HG03066 (cell line): ENCODE measurements around the gene BBOX1.

Experiments used
- ATAC-seq: cut with Tn5 transposase; IDR thresholded peaks from one replicate; pipeline ENCODE4 v1.9.1; 2021; ENCODE audit warnings: low read depth; ENCODE audit not compliant: unreplicated experiment

The BBOX1 gene

DNA sequence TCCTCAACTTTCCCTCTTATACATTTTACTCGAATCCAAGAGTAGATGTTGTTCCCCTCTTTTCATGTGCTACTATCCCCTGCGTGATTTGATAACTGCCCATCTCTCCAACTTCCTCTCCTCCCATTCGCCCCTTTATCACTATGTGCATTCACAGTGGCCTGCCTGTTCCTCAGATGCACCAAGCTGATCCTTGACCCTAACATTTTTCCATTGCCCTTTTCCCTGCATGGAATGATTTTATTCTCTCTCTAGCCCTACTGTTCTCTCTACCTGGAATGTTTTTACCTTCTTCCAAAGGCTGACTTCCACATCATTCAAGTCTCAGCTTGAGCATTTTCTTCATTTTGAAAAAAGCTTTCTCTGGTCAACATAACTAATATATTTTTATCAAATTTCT lies 15.8 kb upstream of the BBOX1 start:
- ATAC-seq, result no peak

DNA sequence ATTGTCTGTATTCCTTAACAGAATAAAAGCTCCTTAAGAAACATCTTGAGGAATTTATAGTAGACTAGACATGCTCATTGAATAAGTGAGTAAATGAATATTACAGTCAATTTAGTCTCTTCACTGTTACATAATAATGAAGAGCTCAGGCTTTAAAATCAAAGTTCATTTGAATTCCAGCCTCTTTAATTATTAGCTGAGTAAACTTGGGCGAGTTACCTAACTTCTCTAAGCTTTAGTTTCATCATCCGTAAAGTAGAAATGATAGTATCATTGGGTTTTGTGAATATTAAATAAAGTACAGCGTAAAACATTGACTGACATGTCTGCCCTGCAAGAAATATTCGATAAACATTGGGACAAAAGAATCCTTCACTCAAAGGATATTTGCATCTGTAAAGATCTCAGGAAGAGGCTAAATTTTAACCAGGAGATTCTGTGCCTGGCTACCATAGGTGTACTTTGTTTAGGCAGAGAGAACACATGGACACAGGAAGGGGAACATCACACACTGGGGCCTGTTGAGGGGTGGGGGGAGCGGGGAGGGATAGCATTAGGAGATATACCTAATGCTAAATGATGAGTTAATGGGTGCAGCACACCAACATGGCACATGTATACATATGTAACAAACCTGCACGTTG lies 15.2 kb upstream of the BBOX1 start:
- ATAC-seq, result no peak

DNA sequence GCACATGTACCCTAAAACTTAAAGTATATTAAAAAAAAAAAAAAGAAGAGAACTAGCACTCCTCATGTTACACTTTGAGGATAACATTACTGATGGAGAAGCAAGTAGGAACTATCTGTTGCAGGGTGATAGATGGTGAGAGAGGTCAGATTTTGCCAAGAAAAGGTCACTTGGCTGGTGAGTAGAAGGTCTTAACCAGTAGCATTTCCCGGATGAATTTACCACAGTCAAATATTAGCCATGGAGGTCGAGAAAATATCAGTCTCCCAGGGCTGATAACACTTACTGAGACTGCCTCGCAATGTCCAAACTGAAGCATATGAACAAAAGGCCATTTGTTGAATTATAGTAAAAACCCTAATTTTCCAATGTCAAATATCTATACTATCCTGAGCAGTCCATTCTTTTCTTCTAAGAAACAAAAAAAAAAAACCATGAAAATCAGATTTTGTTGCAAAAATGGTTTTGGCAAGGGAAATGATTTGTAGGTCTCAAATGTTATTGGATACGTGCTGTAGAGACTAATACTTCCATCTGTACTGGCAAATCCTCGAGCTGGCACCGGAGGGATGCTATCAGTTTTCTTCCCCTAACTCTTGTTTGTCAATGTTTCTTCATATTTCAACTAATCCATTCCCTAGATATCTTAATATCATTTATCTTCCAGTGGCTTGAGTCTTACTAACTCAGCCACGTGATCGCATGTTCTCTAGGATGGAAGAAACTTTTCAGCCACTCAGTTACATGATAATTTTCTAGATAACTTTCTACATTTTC lies 14.5 kb upstream of the BBOX1 start:
- ATAC-seq, result no peak

DNA sequence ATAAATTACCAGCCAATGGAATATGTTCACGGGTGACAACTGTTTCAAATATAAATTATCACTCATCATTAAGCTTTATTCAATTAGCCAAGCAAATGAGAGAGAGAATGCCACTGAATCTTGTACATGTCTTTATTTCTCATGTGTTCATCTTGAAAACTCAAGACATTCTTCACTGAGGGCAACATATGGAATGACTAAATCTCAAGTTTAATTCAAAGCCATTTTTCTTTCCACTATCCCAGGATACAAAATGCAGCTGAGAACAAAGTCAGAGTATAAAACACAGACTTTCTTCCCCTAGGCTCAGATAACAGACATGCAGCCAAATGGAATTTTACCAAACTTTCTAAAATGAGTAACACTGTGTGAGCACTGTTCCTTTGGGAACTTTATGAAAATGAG lies 12.1 kb upstream of the BBOX1 start:
- ATAC-seq, result no peak

DNA sequence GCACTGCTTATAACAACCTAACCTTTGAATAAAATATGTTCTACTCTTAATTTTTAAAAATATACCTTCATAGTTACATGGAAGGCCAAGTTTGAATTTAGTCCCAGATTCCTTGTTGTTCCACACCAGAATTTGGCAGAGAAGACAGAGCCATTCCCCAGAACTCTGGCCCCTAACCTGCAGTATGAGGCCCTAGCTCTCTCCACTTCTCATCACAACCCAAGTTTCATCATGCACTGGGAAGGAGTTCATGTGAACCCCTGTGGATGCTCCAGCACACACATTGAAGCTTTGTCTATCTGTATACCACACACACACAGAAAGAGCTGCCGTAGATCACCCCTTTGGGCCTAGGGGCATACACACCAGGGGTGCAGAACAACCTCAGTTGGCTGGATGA lies 10.6 kb upstream of the BBOX1 start:
- ATAC-seq, result no peak

DNA sequence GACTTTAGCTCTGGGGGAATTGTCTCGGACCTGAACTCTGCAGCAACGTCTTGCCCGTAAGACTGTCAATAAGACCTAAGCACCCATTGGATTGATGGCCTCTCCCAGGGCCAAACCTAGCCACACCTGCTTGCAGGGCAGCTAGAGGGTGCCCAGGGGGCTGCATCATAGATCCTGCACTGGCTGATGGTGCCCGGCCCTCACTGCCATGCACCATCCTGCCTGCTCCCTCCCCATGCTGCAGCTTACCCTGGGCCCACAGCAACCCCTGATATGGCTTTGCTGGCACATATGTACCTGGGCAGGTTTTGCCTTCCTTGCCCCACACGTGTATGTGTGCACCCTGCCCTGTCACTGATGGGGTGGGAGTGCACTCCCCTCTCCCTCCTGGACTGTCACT lies 8.9 kb upstream of the BBOX1 start:
- ATAC-seq, result no peak

GRCh38 chr11:27039873-27040272 lies 742 bp upstream of the BBOX1 start:
- ATAC-seq, result no peak

DNA sequence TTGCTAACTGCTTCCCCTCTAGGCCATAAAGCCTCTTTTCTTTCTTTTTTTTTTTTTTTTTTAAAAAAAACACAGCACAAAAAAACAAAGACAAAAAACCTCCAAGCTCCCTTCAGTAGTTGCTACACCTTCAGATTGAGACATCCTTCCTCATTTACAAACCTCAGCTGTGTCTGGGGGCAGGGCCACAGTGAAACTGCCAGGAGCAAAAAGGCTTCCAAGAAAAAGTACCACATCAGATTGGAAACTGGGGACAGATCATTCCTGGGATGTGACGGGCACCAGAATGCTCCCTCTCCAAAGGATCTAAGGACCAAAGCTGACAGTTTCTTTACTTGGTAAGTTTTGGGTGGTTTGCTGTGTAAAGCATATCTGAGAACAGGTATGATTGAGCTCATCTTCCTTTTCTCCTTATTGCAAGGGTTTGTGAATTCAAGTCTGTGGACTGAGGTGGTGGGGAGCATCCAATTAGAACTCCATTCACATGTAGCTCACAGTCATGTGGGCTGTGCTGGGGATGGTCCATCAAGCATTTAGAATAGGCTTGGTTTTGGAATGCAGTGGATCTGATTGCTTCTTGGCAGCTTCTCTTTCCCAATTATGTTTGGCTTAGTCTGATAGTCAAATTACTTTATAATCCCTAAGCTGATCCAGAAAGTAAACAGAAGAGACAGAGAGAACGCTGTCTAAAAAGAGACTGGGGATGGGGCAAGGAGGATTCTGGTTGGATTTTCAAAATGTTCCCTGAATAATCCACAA lies 705 bp downstream of the BBOX1 start:
- ATAC-seq, result no peak

DNA sequence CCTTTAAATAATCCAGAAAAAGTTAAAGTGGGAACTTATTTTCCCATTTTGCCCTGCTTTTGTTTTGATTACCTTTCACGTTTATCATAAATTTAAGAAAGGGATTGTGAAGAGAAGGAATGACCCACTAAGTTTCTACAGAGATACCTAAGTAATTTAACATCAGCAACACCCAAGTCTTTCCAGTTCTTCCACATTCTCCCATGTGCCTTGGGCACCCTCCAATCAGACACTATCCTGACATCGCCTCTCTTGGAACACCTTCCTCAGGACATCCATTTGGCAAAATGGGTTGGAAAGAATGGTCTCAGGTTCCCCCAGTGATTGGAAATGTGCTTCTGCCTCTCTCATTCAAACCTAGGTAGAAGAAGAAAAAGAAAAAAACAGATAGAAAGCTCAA lies 6.3 kb downstream of the BBOX1 start:
- no peak for ATAC-seq

DNA sequence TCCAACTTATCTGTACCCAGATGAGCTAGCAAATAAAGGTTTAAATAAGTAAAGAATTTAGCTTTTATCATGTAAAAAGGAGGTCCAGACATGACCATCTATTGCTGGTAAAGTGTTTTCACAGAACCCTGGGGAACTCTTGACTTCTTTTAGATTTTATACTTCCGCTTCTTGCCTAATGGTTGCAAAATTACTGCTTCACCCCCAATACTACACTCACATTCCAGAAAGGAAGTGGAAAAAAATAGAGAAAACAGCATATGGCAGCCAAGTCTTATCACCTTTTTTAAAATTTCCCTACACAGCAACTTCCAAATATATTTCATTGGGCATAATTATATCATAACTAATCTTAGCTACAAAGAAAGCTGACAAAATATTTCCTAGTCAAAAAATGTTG lies 12.1 kb downstream of the BBOX1 start:
- no peak for ATAC-seq

GRCh38 chr11:27055065-27055682 lies 14.6 kb downstream of the BBOX1 start:
- ATAC-seq, result no peak

- no peak for ATAC-seq
Measured at GRCh38 chr11:27057091-27057780, 16.6 kb downstream of the BBOX1 start.

GRCh38 chr11:27058456-27058855 lies 17.8 kb downstream of the BBOX1 start:
- ATAC-seq, result no peak

DNA sequence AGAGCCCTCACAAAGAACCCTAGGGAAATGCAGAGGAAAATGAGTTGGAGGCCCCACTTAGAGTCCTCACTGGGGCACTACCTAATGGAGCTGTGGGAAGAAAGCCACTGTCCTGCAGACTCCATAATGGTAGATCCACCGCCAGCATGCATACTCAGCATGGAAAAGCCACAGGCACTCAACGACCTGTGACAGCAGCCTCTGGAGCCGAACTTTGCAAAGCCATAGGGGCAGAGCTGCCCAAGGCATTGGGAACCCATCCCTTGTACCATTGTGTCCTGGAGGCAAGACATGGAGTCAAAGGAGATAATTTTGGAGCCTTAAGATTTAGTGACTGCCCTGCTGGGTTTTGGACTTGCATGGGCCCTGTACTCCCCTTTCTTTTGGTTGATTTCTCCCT lies 18.8 kb downstream of the BBOX1 start:
- ATAC-seq, result no peak

DNA sequence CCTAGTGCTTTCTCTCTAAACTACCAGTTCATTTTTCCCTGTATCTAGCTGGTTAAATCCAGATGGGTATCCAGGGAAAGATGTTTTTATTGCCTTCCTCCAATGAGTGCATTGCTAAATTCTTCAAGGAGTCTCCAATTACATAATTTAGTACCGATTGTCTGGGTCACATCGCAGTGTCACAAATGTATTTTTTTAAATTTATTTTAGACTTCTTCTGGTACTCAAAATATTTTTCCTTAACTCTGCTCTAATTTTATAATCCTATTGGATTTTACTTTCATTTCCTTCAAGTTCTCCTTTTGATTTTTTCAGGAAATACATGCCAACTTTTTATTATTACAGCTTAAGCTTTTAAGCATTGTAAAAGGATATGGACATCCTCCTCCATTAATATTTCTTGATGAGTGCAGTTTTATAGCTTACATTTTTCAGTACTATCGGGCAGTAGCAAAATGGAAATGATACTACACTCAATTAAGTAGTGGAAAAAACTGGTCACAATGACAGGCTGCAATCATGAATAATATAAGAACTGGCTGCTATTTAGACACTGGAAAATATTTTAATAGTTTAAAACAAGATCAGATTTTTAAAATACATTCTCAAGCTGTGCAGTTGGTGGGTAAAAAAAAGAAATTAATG lies 20.3 kb downstream of the BBOX1 start:
- no peak for ATAC-seq

DNA sequence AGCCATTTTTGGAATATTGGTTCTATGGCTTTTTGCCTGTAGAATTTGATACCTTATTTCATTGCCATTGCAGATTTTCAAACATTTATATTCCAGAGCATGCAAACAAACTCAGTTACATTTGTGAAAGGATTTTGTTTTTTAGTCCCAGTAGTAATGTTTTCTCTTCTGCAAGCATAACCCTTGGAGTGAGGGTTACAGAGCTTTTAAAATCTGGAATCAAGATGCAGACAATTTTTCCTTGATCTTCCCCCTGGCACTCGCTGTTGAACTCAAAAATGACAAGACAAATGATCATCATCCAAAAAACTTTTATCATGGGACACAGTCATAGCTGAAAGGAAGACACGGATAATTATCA lies 20.8 kb downstream of the BBOX1 start:
- no peak for ATAC-seq

DNA sequence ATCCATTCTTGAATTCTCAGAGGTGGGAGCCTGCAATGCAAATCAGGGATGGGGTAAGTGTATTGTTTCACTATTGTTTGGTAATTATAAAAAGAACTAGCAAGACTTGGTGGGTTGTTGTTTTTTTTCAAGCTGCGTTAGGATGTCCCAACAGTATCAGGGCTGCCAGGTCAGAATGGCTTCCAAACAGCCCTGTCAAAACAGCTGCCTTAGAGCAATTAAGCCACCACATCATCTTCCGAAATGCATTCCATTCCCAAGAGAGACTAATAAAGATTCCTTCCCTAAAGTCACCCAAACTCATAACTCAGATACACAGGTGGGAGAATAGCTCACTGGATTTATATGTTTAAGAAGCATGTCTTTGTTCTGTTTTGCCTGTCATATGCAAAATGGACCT lies 23.5 kb downstream of the BBOX1 start:
- no peak for ATAC-seq

DNA sequence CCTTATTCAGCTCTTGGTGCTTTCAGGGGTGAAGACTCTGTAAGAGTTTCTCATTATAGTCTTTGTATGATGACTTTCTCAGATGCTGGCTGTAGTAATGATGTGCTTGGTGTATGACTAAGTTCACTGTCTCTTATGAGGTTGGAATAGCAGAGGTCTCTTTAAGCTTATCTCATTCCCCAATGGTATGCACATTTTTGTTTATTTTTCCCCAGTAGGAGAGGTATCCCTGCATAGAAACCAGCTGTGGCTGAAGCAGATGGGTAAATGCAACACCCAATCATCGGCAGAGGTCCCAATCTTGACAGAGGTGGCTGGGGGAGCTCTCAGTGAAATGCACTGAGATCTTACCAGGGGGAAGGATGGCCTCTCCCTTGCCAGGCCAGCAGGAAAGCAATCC lies 34.6 kb downstream of the BBOX1 start:
- ATAC-seq, result no peak

GRCh38 chr11:27075655-27076054 lies 35.0 kb downstream of the BBOX1 start:
- no peak for ATAC-seq

DNA sequence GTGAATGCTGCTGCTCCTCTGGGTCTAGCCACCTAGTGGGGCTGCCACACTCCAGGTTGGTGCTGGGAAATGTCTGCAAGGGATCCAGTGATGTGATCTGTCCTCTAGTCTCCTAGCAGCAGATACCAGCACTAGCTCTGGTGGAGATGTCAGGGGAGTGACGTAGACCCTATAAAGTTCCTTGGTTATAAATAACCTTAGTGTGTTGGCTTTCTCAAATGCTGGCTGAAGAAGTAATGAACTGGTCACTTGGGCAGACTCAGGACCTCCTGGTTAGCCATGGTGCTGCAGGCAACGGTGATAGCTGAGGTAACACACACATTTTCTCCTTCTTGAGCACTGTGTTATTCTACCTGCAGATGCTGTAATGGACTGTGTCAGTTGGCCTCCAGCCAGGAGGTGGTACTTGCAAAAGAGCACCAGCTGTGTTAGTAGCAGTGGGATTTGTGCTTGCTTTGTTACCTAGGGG lies 35.5 kb downstream of the BBOX1 start:
- no peak for ATAC-seq
